NK-92 (cell line): Measurements from ENCODE around the gene PRKACG.
"Not testable (repeated sequence)": the region's sequence is repeated elsewhere in the genome, so short reads cannot be mapped to it uniquely, and the experiment has no call there.

Experiments
- DNase-seq: peaks from one replicate; lab custom pipeline; 2025; ENCODE audit not compliant: unreplicated experiment; lab: John Stamatoyannopoulos, UW

PRKACG gene

DNA sequence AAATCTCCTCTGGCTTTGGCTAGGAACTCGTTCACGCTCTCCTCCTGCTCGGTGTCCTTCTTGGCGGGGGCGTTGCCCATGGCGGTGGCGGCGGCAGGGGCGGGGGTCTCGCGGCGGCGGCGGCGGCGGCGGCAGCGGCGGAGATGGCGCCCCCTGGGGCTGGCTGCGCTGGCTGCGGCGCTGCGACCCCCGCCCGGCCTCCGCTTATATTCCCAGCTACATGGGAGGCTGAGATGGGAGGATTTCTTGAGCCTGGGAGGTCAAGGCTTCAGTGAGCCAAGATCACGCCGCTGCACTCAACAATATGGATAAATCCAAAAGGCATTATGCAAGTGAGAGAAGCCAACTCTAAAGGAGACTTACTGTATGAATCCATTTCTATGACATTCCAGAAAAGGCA lies at the start of gene PRKACG:
Gene PRKACG (minus strand): TSS at position 101 of the 400 bp plus-strand sequence. CDS start 21 bp downstream, at position 80.
- no peak for DNase-seq

DNA sequence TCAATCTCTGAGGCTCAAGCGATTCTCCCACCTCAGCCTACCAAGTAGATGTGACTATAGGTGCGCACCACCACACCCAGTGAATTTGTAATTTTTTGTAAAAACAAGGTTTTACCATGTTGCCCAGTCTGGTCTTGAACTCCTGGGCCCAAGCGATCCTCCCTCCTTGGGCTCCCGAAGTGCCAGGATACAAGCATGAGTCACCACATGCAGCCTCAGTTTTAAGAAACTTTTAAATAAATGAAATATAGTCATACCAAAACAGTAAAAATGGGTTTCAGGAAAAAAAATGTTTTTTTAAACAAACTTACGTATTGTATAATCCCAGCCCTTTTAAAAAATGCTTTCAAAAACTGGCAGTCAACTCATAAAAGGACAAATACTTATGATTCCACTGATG lies 48.3 kb upstream of the PRKACG start:
- no peak for DNase-seq

GRCh38 chr9:69060766-69061165 lies 46.9 kb upstream of the PRKACG start:
- no peak for DNase-seq

DNA sequence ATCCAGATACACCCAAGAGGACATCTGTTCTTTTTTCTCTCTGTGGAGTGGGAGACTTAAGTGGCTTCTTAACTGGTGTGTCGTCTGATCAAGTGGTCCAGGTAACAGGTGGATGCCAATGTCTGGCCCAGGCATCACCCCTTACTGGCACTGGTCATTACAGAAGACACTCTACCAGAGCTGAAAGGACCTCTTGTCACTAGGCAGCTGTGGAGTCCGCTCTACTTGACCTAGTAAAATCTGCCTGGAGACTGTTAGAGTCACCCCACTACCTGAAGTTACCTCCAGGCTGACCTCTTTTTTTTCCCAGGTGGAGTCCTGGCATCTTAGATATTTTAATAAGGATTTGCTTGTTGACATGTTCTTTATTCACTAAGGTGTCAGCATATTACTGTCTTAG lies 44.2 kb upstream of the PRKACG start:
- no peak for DNase-seq

- no peak for DNase-seq
Measured at GRCh38 chr9:69056191-69056815, 42.4 kb upstream of the PRKACG start.

- DNase-seq, result no peak
Measured at GRCh38 chr9:69054989-69055388, 41.1 kb upstream of the PRKACG start.

GRCh38 chr9:69050936-69051335 lies 37.0 kb upstream of the PRKACG start:
- DNase-seq, result not testable (repeated sequence)

DNA sequence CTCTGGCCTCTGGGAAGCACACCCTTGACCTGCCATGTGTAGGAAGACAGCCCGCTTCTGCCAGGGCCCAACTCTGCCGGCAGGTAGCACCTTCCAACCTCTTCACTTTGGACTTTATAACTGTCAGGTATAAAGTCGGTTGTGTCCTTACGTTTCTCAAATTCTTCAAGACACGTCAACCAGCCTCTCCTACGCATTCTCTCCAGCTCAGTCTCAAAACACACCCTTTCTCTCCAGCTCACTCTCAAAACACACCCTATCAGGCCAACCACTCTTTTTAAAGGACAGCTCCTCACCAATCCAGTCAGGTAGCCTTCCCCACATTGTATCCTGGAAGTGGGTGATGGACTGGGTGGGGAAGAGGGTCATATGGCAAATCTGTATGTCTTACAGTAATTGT lies 35.2 kb upstream of the PRKACG start:
- no peak for DNase-seq

DNA sequence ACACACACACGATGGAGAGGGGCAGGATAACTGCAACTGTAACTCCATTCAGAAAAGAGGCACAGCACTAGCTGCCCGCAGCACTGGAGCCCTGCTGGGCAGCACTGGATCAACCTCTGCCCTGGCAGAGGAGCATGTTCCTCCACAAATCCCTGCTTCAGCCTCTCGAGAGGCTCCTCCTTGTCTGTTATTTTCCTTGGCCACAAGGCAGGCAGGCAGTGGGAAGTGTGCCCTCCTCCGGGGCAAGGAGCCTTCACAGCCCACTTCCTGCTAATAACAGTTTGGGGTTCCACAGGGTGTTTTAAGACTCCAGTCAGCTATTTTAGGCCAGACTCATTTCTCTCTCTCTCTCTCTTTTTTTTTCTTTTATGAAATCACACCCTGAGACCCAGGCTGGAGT lies 33.5 kb upstream of the PRKACG start:
- DNase-seq, result no peak

DNA sequence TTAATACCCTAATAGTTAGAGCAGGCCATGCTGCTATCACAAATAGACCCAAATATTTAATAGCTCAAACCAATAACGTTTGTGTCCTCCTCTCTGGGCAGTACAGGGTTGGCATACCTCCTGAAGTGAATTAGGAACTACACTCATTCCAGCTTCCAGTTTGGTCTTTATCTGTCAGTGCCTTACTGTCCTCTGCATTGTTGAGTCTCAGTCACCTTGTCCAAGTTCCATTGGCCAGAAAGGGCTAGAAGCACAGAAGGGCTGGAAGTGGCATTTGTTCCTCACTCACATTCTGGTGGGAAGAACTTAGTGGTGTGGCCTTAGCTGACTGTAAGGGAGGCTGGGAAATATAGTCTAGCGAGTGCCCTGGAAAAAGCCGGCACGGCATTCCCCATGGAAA lies 32.8 kb upstream of the PRKACG start:
- no peak for DNase-seq

DNA sequence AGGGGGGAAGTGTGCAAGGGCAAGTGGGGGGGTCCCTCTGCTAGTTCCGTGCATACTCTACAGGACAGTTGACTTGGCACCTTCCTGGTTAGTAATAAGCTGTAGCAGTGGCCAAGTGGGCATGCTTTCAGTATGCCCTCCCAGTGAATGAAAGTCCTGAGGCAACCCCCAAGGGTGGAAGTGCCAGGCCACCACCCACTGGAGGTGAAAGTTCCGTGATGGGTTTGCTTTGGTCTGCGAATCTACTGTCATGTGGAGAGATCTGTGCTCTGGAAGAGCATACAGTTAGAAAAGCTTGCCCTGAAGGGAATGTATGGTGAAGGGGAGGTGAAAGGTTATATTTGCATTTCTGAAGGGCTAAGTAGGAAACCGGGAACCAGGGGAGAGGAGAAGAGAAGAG lies 31.9 kb upstream of the PRKACG start:
- DNase-seq, result no peak

GRCh38 chr9:69044240-69045219 lies 30.6 kb upstream of the PRKACG start:
- DNase-seq, result no peak

GRCh38 chr9:69040646-69041045 lies 26.7 kb upstream of the PRKACG start:
- DNase-seq, result no peak

DNA sequence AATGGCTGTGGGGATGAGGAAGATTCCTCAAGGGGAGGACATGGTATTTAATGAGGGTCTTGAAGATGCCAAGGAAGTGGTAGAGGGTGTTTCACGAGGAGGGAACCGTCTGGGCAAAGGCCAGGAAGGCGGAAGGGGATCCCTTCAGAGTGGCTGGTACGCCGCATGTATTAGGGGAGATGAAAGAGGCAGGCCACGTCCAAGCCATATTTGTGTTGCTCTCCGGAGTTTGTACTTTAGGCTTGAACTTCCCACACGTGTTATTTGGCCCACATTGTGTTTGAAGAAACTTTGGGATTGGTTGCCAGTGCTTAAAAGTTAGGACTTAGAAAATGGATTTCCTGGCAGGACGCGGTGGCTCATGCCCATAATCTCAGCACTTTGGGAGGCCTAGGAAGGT lies 22.9 kb upstream of the PRKACG start:
- no peak for DNase-seq

GRCh38 chr9:69036309-69036708 lies 22.4 kb upstream of the PRKACG start:
- no peak for DNase-seq

- DNase-seq, result peak; percentile 4
Measured at GRCh38 chr9:69035438-69036308, 21.8 kb upstream of the PRKACG start, which contains the start of gene FXN. Gene FXN (plus strand): TSS chr9:69035752. CDS start chr9:69035783, 31 bp downstream.

DNA sequence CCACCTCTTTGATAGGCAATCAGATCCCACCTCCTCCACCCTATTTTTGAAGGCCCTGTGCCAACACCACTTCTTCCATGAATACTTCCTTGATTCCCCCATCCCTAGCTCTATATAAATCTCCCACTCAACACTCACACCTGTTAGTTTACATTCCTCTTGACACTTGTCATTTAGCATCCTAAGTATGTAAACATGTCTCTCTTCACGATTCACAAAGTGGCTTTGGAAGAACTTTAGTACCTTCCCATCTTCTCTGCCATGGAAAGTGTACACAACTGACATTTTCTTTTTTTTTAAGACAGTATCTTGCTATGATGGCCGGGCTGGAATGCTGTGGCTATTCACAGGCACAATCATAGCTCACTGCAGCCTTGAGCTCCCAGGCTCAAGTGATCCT lies 20.2 kb upstream of the PRKACG start:
- DNase-seq, result no peak

GRCh38 chr9:69030851-69031645 lies 17.1 kb upstream of the PRKACG start:
- no peak for DNase-seq

DNA sequence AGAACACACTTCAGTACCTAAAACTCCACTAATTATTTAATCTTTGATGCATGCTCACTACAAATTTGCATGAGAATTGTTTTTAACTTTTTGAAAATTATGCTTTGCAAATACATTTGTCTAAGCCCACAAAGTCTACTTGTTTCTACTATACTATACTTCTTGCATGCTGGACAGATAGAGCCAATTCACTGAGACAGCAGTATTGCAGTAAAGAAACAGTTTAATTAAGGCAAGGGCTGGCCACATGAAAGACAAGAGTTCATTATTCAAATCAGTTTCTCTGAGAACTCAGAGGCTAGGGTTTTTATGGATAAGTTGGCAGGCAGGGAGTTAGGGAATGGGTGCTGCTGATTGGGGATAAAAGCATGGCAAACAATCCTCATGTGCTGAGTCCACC lies 15.6 kb upstream of the PRKACG start:
- no peak for DNase-seq

GRCh38 chr9:69028754-69029153 lies 14.8 kb upstream of the PRKACG start:
- DNase-seq, result no peak
